Measurements from ENCODE around the gene TMC5.

GRCh38 chr16:19377864-19378263, 39.8 kb upstream of the TMC5 start:
- TF ChIP-seq EZH2 (IDR thresholded peaks at IDR 0.05) (no peak), CTCF (IDR thresholded peaks at IDR 0.05) (no peak), EZH2phosphoT487 (IDR thresholded peaks at IDR 0.05) (no peak)

Measured in neural progenitor cell (in vitro differentiated cells).